ENCODE results near the gene TMEM259.

The TMEM259 gene

DNA sequence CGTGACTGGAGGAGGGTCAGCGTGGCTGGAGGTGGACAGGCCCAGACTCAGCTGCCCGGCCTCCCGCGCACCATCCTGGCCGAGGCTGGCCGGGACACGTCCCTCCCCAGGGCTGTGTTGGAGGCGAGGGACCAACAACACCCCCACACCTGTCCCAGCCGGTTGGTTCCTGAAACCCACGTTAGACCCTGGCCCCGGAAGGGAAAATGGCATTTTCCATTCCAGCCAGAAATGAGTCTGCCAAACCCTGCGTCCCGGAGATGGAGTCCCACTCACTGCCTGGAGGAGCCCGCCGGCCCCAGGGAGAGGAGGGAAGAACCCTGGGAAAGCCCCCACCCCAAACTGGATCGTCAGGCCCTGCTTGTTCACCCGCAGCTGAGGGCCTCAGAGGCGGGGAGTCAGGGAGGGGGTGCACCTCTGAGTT lies 41.6 kb downstream of the TMEM259 start:
- TF ChIP-seq, protein P1, sequence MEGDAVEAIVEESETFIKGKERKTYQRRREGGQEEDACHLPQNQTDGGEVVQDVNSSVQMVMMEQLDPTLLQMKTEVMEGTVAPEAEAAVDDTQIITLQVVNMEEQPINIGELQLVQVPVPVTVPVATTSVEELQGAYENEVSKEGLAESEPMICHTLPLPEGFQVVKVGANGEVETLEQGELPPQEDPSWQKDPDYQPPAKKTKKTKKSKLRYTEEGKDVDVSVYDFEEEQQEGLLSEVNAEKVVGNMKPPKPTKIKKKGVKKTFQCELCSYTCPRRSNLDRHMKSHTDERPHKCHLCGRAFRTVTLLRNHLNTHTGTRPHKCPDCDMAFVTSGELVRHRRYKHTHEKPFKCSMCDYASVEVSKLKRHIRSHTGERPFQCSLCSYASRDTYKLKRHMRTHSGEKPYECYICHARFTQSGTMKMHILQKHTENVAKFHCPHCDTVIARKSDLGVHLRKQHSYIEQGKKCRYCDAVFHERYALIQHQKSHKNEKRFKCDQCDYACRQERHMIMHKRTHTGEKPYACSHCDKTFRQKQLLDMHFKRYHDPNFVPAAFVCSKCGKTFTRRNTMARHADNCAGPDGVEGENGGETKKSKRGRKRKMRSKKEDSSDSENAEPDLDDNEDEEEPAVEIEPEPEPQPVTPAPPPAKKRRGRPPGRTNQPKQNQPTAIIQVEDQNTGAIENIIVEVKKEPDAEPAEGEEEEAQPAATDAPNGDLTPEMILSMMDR (IDR thresholded peaks at IDR 0.05; ENCODE audit: low read length, missing control alignments) = no peak

GRCh38 chr19:977058-977464 lies 43.9 kb downstream of the TMEM259 start:
- TF ChIP-seq, protein P1 (IDR thresholded peaks at IDR 0.05; ENCODE audit: low read length, missing control alignments) = no peak
- no peak overlapping the region for H3K4me3 ChIP-seq (replicated peaks; ENCODE audit: low read depth, low read length)
- DNase-seq (ENCODE audit: low read depth) = no peak

More for the DNA sequence above, 41.6 kb downstream of the TMEM259 start:
- no peak for DNase-seq (ENCODE audit: low read depth)
- no peak overlapping the region for H3K4me3 ChIP-seq (replicated peaks; ENCODE audit: low read depth, low read length)

GRCh38 chr19:976476-976875 lies 44.4 kb downstream of the TMEM259 start:
- DNase-seq (ENCODE audit: low read depth) = no peak
- no peak overlapping the region for H3K4me3 ChIP-seq (replicated peaks; ENCODE audit: low read depth, low read length)
- TF ChIP-seq, protein P1 (IDR thresholded peaks at IDR 0.05; ENCODE audit: low read length, missing control alignments) = no peak

DNA sequence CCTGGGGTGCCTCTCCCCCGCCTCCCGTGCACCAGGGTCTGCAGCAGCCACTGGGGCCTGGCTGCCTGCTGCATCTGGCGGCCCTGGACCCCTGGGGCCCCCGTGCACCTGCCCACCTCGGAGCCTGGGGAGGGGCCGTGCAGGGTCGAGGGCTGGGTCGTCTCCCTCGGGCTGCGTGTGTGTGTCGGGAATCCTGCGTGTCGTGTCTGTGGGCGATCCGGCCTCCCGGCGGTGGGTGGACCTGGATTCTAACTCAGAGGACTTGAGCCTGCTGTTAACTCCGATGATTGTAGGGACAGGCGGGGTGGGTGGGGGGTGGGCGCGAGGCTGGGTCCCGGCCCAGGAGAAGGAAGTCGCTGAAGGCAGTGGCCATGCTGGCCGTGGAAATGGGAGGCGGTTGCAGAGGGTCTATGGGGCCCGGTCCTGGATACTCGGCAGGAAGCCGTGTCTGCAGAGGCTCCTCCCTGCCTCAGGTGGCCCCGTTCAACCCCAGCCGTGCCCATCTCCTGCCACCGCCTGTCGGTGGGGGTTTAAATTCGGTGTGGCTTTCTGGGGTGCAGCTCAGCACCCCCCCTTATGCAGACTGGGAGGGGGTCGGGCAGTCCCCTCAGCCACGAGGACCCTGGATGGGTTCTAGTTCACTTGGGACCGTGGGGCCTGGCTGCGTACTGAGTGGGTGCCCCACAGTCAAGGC lies 46.2 kb downstream of the TMEM259 start:
- TF ChIP-seq, protein P1 (IDR thresholded peaks at IDR 0.05; ENCODE audit: low read length, missing control alignments) = no peak
- DNase-seq (ENCODE audit: low read depth) = no peak

DNA sequence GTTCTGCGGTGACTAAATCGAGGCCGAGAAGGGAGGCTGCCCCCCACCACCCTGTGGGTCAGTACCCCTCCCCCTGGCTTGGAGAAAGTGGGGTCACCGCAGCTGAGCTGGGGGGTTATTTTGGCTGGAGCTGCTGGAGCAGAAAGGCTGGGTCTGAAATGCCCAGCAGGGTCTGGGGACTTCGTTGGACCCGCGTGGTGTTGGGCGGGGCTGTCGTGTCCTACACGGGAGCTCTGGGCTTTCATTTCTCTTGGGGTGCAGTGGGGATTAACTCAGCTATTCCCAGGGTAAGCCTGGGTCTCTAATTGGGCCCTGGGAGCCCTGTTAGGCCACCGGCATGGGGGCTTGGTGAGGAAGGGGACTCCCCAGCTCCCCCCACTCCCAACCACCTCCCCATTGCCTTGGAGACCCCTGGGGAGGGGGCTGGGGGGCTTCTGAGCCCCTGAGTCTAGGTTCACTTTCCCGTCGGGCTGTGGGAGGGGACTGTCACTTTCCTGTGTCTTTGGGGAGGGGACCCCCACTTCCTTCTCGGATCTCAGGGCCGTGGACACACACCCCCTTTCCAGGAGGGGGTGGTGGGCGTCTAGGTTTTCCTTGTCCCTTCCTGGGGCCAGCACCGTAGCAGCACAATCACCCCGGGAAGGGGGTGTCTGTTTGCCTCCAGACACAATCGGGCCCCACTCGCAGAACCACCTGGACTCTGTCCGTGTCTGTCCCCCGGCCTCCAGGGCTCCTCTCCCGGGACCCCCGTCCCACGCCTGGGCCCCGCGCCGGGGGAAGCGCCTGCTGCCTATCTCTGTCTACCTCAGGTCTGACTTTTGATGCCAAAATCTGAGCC lies 47.0 kb downstream of the TMEM259 start:
- TF ChIP-seq, protein P1 (IDR thresholded peaks at IDR 0.05; ENCODE audit: low read length, missing control alignments) = no peak
- no peak for DNase-seq (ENCODE audit: low read depth)
- H3K4me3 ChIP-seq (replicated peaks; ENCODE audit: low read depth, low read length) = no peak overlapping the region

More for the DNA sequence above, 46.2 kb downstream of the TMEM259 start:
- H3K4me3 ChIP-seq (replicated peaks; ENCODE audit: low read depth, low read length) = no peak overlapping the region

- no peak overlapping the region for H3K4me3 ChIP-seq (replicated peaks; ENCODE audit: low read depth, low read length)
- DNase-seq (ENCODE audit: low read depth) = no peak
- TF ChIP-seq, protein P1 (IDR thresholded peaks at IDR 0.05; ENCODE audit: low read length, missing control alignments) = no peak
Measured at GRCh38 chr19:972281-972680, 48.6 kb downstream of the TMEM259 start.

Data from fibroblast of pulmonary artery (primary cell).